ENCODE data around the gene FAS.
A peak's percentile ranks its signal among the peaks of the same experiment; 100 is the strongest.

The FAS gene

DNA sequence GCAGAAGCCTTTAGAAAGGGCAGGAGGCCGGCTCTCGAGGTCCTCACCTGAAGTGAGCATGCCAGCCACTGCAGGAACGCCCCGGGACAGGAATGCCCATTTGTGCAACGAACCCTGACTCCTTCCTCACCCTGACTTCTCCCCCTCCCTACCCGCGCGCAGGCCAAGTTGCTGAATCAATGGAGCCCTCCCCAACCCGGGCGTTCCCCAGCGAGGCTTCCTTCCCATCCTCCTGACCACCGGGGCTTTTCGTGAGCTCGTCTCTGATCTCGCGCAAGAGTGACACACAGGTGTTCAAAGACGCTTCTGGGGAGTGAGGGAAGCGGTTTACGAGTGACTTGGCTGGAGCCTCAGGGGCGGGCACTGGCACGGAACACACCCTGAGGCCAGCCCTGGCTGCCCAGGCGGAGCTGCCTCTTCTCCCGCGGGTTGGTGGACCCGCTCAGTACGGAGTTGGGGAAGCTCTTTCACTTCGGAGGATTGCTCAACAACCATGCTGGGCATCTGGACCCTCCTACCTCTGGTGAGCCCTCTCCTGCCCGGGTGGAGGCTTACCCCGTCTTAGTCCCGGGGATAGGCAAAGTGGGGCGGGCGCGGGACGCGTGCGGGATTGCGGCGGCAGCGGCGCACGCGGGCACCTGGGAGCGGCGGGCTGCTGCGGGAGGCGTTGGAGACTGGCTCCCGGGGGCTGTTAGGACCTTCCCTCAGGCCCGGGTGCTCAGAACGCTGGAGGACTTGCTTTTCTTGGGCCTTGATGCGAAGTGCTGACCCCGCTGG, at the start of gene FAS:
TSS of gene FAS (plus strand) at position 415 of the 777 bp plus-strand sequence. CDS start at position 494, 79 bp downstream.
- no peak for DNase-seq

- DNase-seq: no peak
Measured at GRCh38 chr10:88941026-88941425, 49.6 kb upstream of the FAS start.

- DNase-seq: no peak
Measured at GRCh38 chr10:88943778-88944177, 46.8 kb upstream of the FAS start.

GRCh38 chr10:88944813-88945212, 45.8 kb upstream of the FAS start:
- DNase-seq: no peak

DNA sequence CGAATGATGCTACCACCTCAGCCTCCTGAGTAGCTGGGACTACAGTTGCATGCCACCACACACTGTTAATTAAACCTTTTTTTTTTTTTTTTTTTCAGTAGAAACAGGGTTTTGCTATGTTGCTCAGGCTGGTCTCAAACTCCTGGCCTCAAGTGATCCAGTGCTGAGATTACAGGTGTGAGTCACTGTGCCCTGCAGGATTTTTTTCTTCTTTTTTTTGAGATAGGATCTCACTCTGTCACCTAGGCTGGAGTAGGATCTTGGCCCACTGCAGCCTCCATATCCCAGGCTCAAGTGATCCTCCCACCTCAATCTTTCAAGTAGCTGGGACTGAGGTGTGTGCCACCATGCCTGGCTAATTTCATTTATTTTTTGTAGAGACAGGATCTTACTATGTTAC, 44.4 kb upstream of the FAS start:
- no peak for DNase-seq

DNA sequence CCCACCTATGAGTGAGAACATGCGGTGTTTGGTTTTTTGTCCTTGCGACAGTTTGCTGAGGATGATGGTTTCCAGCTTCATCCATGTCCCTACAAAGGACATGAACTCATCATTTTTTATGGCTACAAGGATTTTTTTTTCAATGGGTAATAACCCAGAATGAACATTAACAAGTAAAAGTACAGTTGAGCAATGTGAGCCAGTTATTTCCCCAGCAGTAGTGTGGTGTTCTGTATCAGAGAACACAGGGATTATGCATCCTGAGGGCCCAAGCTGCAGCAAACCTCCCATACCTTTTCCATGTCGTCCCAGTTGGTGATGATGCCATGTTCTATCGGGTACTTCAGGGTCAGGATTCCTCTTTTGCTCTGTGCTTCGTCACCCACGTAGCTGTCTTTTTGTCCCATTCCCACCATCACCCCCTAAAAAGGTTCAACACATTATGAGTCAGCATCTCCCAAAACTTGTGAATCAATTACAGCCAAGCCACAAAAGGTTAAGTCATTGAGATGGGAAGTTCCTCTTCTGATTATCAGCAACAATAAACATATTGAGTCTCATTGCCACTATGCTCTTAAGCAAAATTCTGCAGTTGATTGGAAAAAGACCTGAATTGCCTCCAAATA, 43.5 kb upstream of the FAS start:
- DNase-seq: no peak

GRCh38 chr10:88949051-88949450, 41.5 kb upstream of the FAS start:
- no peak for DNase-seq

- no peak for DNase-seq
Measured at GRCh38 chr10:88949912-88950837, 40.4 kb upstream of the FAS start.

- DNase-seq: peak; percentile 38 to 65
Measured at GRCh38 chr10:88952647-88953111, 37.9 kb upstream of the FAS start, which contains the start of gene ACTA2. ACTA2 (minus strand) TSS chr10:88952773; CDS start chr10:88948930, 3,843 bp downstream.

DNA sequence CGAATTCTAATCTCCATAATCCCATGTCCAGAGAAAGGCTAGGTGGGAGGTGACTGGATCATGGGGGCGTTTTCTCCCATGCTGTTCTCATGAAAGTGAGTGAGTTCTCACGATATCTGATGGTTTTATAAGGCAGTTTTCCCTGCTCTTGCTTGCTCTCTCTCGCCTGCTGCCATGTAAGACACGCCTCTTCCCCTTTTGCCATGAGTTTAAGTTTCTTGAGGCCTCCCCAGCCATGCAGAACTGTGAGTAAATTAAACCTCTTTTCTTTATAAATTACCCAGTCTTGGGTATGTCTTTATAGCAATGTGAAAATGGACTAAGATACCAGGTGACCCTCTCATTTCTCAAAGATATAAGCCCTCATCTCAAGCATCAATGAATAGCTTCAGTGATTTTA, 36.9 kb upstream of the FAS start:
- no peak for DNase-seq

GRCh38 chr10:88954458-88955083, 36.0 kb upstream of the FAS start:
- no peak for DNase-seq

GRCh38 chr10:88957381-88957780, 33.2 kb upstream of the FAS start:
- DNase-seq: no peak

DNA sequence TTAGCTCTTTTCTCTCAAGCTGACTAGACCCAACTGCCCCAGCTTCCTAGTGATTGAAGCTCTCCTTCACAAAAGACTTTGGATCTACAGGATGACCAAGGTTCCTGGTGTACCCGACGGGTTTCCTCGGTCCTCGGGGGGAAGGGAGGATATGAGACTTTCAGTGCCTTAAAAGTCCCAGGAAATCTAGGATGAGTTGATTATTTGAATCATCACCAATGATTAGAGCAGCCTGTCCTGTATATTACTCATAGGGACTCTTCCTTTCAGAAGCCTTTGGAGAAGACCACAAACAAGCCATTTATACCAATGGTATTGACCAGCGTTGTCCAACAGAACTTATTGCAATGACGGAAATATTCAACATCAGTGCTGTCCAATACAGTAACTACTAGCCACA, 31.9 kb upstream of the FAS start:
- DNase-seq: no peak

- DNase-seq: no peak
Measured at GRCh38 chr10:88960802-88961201, 29.8 kb upstream of the FAS start.

- no peak for DNase-seq
Measured at GRCh38 chr10:88961266-88961665, 29.3 kb upstream of the FAS start.

GRCh38 chr10:88962336-88962735, 28.3 kb upstream of the FAS start:
- no peak for DNase-seq

- no peak for DNase-seq
Measured at GRCh38 chr10:88963318-88963717, 27.3 kb upstream of the FAS start.

DNA sequence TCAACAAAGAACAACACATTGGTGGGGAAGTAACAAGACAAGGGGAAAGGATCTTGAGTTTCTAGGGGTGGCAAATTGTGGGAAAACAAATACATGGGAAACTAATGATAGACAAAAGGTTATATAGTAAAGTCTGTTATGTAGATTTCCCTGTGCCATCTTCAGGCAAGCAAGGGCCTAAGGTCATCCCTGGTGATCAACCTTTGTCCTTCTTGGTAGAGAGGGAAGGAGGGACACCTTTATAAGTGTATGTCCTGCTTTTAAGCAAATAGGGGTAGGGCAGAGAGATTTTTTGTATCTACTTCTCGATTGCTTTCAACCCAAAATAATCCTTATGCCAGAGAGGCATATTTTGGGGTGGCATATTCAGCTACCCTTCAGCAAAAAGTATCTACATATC, 26.2 kb upstream of the FAS start:
- DNase-seq: no peak

DNA sequence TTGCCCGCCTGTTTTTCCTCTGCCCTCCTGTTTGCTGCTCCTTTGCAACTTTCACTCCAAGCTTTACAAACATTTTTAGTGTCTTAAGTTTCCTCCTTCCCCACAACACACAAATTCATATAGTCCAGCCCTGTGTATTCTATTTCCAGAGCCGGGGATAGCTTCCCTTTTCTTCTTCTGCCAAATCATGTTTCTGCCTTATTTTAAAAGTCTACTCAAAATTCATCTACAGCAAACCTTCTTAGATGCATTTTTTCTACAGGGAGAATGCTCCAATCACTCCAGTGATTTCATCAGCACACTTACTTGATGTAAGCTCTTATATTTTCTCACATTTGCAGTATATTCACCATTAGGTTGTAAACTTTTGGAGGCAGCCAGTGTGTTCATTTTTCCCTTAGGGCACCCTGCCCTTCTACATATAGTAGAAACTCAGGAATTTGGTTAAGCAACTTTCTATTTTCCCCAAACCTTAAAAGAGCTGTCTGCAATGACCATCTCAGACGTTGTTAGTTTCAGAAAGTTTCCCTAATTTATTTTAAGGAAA, 25.7 kb upstream of the FAS start:
- DNase-seq: no peak

DNA sequence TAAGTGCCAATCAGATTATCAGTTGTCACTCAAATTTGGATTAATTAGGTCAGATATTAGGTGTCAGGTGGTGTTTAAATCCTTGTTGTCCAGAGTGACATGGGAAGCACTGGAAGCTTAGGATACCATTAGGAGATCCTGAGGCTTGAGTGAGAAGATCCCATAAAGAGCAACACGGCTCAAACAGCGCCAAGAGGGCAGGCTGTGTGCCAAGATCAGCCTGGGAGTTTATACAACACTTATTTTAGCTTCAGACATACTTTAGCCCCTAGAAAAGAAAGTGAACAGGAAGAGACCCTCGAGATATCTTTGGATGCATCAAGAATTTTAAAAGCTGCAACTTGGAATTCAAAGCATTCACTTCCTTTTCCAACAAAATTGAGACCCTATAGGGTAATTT, 23.8 kb upstream of the FAS start:
- peak in 1 of 2 experiments; percentile 4 for DNase-seq

GRCh38 chr10:88968391-88968790, 22.2 kb upstream of the FAS start:
- DNase-seq: no peak
